Measurements from ENCODE around the gene WNT3.

Gene WNT3

GRCh38 chr17:46789610-46790009 is 28.9 kb downstream of the WNT3 start:
- no peak for DNase-seq (ENCODE audit: low read depth in 2 of 2, low spot score in 1 of 2)

- DNase-seq (ENCODE audit: low read depth in 2 of 2, low spot score in 1 of 2) = no peak
Observed at GRCh38 chr17:46788796-46789195, 29.7 kb downstream of the WNT3 start.

- DNase-seq (ENCODE audit: low read depth in 2 of 2, low spot score in 1 of 2) = no peak
Observed at GRCh38 chr17:46788300-46788699, 30.2 kb downstream of the WNT3 start.

- no peak for DNase-seq (ENCODE audit: low read depth in 2 of 2, low spot score in 1 of 2)
Observed at GRCh38 chr17:46787478-46787877, 31.0 kb downstream of the WNT3 start.

- DNase-seq (ENCODE audit: low read depth in 2 of 2, low spot score in 1 of 2) = no peak
Observed at GRCh38 chr17:46785696-46786095, 32.8 kb downstream of the WNT3 start.

- no peak for DNase-seq (ENCODE audit: low read depth in 2 of 2, low spot score in 1 of 2)
Observed at GRCh38 chr17:46783031-46783593, 35.4 kb downstream of the WNT3 start.

- DNase-seq (ENCODE audit: low read depth in 2 of 2, low spot score in 1 of 2) = no peak
Observed at GRCh38 chr17:46782250-46782953, 36.1 kb downstream of the WNT3 start.

- DNase-seq (ENCODE audit: low read depth in 2 of 2, low spot score in 1 of 2) = no peak
Observed at GRCh38 chr17:46780003-46780373, 38.5 kb downstream of the WNT3 start.

GRCh38 chr17:46777943-46778915 is 40.3 kb downstream of the WNT3 start:
- no peak for DNase-seq (ENCODE audit: low read depth in 2 of 2, low spot score in 1 of 2)

- no peak for DNase-seq (ENCODE audit: low read depth in 2 of 2, low spot score in 1 of 2)
Observed at GRCh38 chr17:46776298-46777005, 42.0 kb downstream of the WNT3 start.

- DNase-seq (ENCODE audit: low read depth in 2 of 2, low spot score in 1 of 2) = no peak
Observed at GRCh38 chr17:46774108-46774737, 44.3 kb downstream of the WNT3 start.

GRCh38 chr17:46773676-46774075 is 44.8 kb downstream of the WNT3 start:
- DNase-seq (ENCODE audit: low read depth in 2 of 2, low spot score in 1 of 2) = no peak

- DNase-seq (ENCODE audit: low read depth in 2 of 2, low spot score in 1 of 2) = no peak
Observed at GRCh38 chr17:46773221-46773605, 45.3 kb downstream of the WNT3 start.

- DNase-seq (ENCODE audit: low read depth in 2 of 2, low spot score in 1 of 2) = no peak
Observed at GRCh38 chr17:46772475-46773220, 45.8 kb downstream of the WNT3 start.

- no peak for DNase-seq (ENCODE audit: low read depth in 2 of 2, low spot score in 1 of 2)
Observed at GRCh38 chr17:46771561-46772474, 46.7 kb downstream of the WNT3 start.

- DNase-seq (ENCODE audit: low read depth in 2 of 2, low spot score in 1 of 2) = no peak
Observed at GRCh38 chr17:46770818-46771560, 47.5 kb downstream of the WNT3 start.

- DNase-seq (ENCODE audit: low read depth in 2 of 2, low spot score in 1 of 2) = no peak
Observed at GRCh38 chr17:46770439-46770817, 48.1 kb downstream of the WNT3 start.
